Coronary artery (tissue), 2 donors: Measurements from ENCODE around the gene MTA3.
"Not testable (repeated sequence)": the region's sequence is repeated elsewhere in the genome, so short reads cannot be mapped to it uniquely, and the experiment has no call there.

Experiments
- DNase-seq: peaks from one replicate; pipeline ENCODE4 v3.0.0-alpha.2; 2017; ENCODE audit warnings: low spot score
- H3K27ac ChIP-seq, 2 donors: fragments of 200-600 bp; sonication (generic); one replicate each; pipeline ENCODE4 v1.5.1; 2016 to 2019
- H3K4me3 ChIP-seq: fragments of 200-600 bp; sonication (generic); 2 replicates; pipeline ENCODE4 v1.5.1; 2016; ENCODE audit warnings: mild to moderate bottlenecking, moderate library complexity
- TF ChIP-seq, protein P1 (sequence below): fragments of 200-600 bp; sonication (generic); IDR thresholded peaks from one replicate; pipeline ENCODE4 v1.5.1; 2019; ENCODE audit warnings: antibody characterized with exemption

Gene MTA3

DNA sequence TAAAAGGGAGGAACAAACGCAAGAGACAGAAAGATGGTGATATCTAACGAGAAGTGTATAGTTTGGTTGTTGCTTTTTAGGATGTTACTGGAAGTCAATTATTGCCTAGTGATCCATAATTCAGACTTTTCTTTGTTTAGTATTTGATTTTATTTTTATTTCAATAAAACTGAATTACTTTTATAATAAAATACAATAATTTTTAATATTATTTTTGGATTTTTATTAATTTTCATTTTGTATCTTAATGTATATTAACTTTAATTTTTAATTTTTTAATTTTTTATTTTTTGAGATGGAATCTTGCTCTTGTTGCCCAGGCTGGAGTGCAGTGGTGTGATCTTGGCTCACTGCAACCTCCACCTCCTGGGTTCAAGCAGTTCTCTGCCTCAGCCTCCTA is 55.6 kb downstream of the MTA3 start:
- no peak for DNase-seq
- H3K27ac ChIP-seq = no peak overlapping the region
- TF ChIP-seq, protein P1, sequence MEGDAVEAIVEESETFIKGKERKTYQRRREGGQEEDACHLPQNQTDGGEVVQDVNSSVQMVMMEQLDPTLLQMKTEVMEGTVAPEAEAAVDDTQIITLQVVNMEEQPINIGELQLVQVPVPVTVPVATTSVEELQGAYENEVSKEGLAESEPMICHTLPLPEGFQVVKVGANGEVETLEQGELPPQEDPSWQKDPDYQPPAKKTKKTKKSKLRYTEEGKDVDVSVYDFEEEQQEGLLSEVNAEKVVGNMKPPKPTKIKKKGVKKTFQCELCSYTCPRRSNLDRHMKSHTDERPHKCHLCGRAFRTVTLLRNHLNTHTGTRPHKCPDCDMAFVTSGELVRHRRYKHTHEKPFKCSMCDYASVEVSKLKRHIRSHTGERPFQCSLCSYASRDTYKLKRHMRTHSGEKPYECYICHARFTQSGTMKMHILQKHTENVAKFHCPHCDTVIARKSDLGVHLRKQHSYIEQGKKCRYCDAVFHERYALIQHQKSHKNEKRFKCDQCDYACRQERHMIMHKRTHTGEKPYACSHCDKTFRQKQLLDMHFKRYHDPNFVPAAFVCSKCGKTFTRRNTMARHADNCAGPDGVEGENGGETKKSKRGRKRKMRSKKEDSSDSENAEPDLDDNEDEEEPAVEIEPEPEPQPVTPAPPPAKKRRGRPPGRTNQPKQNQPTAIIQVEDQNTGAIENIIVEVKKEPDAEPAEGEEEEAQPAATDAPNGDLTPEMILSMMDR = no peak
- H3K4me3 ChIP-seq = no peak overlapping the region

DNA sequence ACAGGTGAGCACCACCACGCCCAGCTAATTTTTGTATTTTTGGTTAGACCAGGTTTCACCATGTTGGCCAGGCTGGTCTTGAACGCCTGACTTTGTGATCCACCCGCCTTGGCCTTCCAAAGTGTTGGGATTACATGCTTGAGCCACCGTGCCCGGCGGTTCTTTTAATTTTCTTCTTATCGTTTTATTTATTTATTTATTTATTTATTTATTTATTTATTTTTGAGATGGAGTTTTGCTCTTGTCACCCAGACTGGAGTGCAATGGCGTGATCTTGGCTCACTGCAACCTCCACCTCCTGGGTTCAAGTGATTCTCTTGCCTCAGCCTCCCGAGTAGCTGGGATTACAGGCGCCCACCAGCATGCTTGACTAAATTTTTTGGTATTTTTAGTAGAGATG is 59.6 kb downstream of the MTA3 start:
- not testable (repeated sequence) for DNase-seq, H3K4me3 ChIP-seq, H3K27ac ChIP-seq

DNA sequence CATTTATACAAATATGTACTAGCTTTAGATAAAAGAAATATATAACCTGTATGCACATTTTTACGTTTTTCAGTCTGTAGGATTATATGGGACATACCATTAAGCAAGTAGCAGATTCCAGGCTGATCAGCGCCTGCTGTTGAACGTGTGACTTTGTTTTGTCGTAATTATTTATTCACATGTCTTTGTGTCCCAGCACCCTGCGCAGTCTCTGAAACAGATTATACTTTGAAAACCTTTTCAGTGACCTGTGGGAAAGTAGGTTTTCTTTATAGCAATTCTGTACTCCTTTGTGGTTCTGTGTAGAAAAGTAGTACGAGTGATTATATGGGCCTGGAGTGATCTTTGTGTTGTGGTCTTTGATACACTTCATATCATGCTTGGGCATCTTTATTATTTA is 68.5 kb downstream of the MTA3 start:
- TF ChIP-seq, protein P1 = no peak
- Histone ChIP-seq H3K27ac (no peak overlapping the region), H3K4me3 (no peak overlapping the region)
- no peak for DNase-seq

DNA sequence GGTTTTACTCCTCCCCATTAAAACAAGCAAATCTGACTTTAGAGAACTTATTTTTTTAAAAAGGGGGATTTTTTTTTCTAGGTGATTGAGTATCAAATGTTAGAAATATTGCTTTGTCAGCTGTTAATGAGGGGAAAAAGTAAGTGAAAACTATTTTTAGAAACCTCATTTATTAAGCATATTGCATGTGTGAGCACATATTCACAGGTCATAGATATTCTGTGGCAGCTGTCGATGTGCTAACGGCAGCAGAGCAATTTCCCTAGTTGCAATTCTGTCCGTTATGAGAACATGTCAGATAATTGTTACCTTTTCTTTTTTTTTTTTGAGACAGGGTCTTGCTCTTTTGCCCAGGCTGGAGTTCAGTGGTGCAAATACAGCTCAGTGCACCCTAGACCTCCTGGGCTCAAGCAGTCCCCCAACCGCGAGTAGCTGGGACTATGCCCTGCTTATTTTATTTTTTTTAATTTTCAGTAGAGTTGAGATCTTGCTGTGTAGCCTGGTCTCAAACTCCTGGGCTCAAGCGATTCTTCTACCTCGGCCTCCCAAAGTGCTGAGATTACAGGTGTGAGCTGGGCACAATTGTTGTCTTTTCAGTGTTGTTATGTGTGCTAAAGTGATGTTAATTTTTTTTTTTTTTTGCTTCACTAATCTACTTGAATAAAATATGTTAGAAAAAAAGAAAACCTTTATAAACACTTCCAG is 69.8 kb downstream of the MTA3 start:
- TF ChIP-seq, protein P1 = no peak
- no peak for DNase-seq
- H3K27ac ChIP-seq = no peak overlapping the region
- no peak overlapping the region for H3K4me3 ChIP-seq

DNA sequence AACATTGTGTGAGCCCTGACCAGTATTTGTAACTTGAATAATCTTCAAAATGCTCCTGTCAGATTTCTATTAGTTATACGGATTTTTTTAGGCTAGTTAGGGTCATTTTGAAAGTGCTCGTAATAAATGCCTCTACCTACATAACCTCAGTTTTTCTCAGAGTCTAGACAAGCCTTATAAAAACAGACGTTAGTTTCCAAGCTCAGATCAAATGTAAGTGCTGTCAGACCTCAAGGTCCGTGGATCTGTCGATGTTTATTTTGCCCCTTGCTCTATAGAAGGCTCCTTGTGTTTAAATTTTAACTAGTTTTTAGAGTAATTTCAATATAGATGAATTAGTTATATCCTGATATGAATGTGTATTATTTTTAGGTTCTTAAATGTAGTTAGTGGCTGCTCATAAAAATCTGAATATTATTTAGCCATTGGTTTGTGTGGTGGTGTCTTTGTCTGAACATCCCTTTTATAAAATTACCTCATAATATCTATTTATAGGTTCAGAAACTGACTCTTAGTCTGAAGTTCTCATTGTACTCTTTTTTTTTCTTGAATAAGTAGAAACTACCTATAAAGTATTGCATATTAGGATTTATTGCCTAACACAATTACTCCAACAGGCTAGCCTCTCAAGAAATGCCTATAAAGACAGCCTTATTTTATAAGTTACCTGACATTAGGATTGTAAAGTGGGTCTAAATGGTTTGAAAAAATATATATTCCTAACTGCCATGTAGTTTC is 71.1 kb downstream of the MTA3 start:
- Histone ChIP-seq H3K27ac (no peak overlapping the region), H3K4me3 (no peak overlapping the region)
- TF ChIP-seq, protein P1 = no peak
- no peak for DNase-seq

DNA sequence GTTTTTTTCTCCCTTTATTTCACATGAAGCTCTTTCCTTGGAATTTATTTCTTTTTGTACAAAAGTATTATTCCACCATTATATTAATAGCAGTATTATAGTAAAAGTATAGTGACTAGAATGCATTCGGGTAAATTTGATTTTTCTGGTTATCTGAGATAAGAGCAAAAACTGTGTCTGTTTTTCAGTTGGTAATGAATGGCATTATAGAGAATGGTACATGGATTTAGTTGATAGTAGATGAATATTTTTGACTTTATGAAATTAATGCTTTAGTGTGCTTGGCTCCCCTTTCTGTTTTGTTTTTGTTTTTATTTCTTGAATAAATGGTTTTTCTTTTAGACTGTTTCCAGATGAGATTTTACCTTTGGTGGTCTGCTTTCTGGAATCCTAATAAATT is 71.8 kb downstream of the MTA3 start:
- no peak overlapping the region for H3K4me3 ChIP-seq
- H3K27ac ChIP-seq = no peak overlapping the region
- TF ChIP-seq, protein P1 = no peak
- no peak for DNase-seq

DNA sequence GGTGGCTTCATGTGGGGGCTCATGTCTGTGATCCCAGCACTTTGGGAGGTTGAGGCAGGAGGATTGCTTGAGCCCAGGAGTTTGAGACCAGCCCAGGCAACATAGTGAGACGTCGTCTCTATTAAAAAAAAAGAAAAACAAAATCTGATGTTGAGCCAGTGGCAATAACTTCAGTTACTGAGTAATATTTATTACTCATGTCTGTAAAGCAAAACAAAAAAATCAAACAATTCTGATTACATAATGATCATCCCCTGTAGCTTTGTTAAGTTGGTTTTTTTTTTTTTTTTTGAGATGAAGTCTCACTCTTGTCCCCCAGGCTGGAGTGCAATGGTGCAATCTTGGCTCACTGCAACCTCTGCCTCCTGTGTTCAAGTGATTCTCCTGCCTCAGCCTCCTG is 73.9 kb downstream of the MTA3 start:
- H3K27ac ChIP-seq, DNase-seq, H3K4me3 ChIP-seq: not testable (repeated sequence)

DNA sequence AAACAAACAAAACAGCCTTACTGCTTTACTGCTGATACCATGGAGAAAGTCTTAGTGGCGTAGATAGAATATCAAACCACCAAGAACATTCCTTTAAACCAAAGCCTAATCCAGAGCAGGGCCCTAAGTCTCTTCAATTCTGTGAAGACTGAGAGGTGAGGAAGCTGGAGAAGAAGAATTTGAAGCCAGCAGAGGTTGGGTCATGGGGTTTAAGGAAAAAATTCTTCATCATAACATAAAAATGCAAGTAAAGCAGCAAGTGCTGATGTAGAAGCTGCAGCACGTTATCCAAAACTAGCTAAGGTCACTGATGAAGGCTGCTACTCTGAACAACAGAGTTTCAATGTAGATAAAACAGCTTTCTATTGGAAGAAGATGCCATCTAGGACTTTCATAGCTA is 77.1 kb downstream of the MTA3 start:
- no peak overlapping the region for H3K4me3 ChIP-seq
- TF ChIP-seq, protein P1 = no peak
- DNase-seq = no peak
- H3K27ac ChIP-seq = no peak overlapping the region
